GM23248 (cell line): Measurements from ENCODE around the gene RBKS. TPM values are rescaled to one million over a fixed set of nuclear protein-coding genes. Genes with fewer than 3 reads are reported as not detected.

Source experiments
- DNase-seq: peaks from one replicate; pipeline ENCODE4 v3.0.0-alpha.2; 2015
- H2AFZ ChIP-seq: fragments of 200-600 bp; sonication (generic); 2 replicates; pipeline ENCODE4 v1.6.1; 2016; ENCODE audit warnings: antibody characterized with exemption
- H3F3A ChIP-seq: fragments of 200-600 bp; sonication (generic); 2 replicates; pipeline ENCODE4 v1.6.1; 2016; ENCODE audit warnings: mild to moderate bottlenecking, antibody characterized with exemption, mixed run types; ENCODE audit not compliant: insufficient read depth
- H3K27ac ChIP-seq: fragments of 200-600 bp; sonication (generic); 2 replicates; pipeline ENCODE4 v1.5.1; 2016; ENCODE audit warnings: mild to moderate bottlenecking
- H3K27me3 ChIP-seq: fragments of 200-600 bp; sonication (generic); replicated peaks from 2 replicates; pipeline ENCODE4 v1.6.1; 2016; ENCODE audit warnings: mild to moderate bottlenecking; ENCODE audit not compliant: insufficient read depth
- H3K36me3 ChIP-seq: fragments of 200-600 bp; sonication (generic); 2 replicates; pipeline ENCODE4 v1.6.1; 2016; ENCODE audit warnings: low read depth, mild to moderate bottlenecking
- H3K4me1 ChIP-seq: fragments of 200-600 bp; sonication (generic); 2 replicates; pipeline ENCODE4 v1.6.1; 2016; ENCODE audit warnings: mild to moderate bottlenecking; ENCODE audit not compliant: insufficient read depth
- H3K4me2 ChIP-seq: fragments of 200-600 bp; sonication (generic); one replicate; pipeline ENCODE4 v1.6.1; 2016; ENCODE audit warnings: mild to moderate bottlenecking; ENCODE audit not compliant: unreplicated experiment
- H3K4me3 ChIP-seq: fragments of 200-600 bp; sonication (generic); 2 replicates; pipeline ENCODE4 v1.5.1; 2016; ENCODE audit warnings: mild to moderate bottlenecking
- H3K79me2 ChIP-seq: fragments of 200-600 bp; sonication (generic); 2 replicates; pipeline ENCODE4 v1.6.1; 2016; ENCODE audit warnings: mild to moderate bottlenecking; ENCODE audit not compliant: insufficient read depth
- H3K9ac ChIP-seq: fragments of 200-600 bp; sonication (generic); 2 replicates; pipeline ENCODE4 v1.6.1; 2016; ENCODE audit warnings: mild to moderate bottlenecking
- H3K9me2 ChIP-seq: fragments of 200-600 bp; sonication (generic); 2 replicates; pipeline ENCODE4 v1.6.1; 2016; ENCODE audit warnings: mixed run types, mild to moderate bottlenecking, moderate library complexity; ENCODE audit not compliant: insufficient read depth
- H3K9me3 ChIP-seq: fragments of 200-600 bp; sonication (generic); one replicate; pipeline ENCODE4 v1.6.1; 2017; ENCODE audit warnings: low read depth
- H4K20me1 ChIP-seq: fragments of 200-600 bp; sonication (generic); 2 replicates; pipeline ENCODE4 v1.6.0; 2016; ENCODE audit not compliant: insufficient read depth
- EZH2 ChIP-seq: fragments of 200-600 bp; sonication (generic); IDR thresholded peaks from 2 replicates; pipeline ENCODE4 v1.6.1; 2018; ENCODE audit warnings: antibody characterized with exemption, mild to moderate bottlenecking; ENCODE audit not compliant: insufficient read depth, poor library complexity, severe bottlenecking
- EZH2phosphoT487 ChIP-seq: fragments of 200-600 bp; sonication (generic); IDR thresholded peaks from 2 replicates; pipeline ENCODE4 v1.6.1; 2018; ENCODE audit warnings: antibody characterized with exemption, moderate library complexity, mild to moderate bottlenecking, low read depth; ENCODE audit not compliant: insufficient read depth
- WGBS, 2 experiments: methylation state at CpG; one replicate each; pipeline ENCODE4 v1.1.6; 2015 to 2017; ENCODE audit warnings: low lambda C conversion rate in 2 of 2, low coverage in 1 of 2; ENCODE audit errors: missing lambda C conversion rate in 2 of 2; 5-methylcytosine and 5-hydroxymethylcytosine counted together
- in situ Hi-C: fragments of 300-500 bp; cut with MboI; formaldehyde crosslinking; loops from 2 replicates; pipeline ENCODE4 v1.15.0; 2020
- polyA plus RNA-seq: library from polyadenylated mRNA; unstranded; fragments of >200 nt; fragmentation: Nextera tagmentation; extraction: Ambion mirVana; gene quantifications from 2 replicates; pipeline ENCODE4 v1.2.1, GENCODE V29; 2016
- total RNA-seq: library from RNA; depleted of rRNA; stranded (reverse); fragments of >200 nt; shearing (Covaris generic); gene quantifications from 2 replicates; pipeline ENCODE4 v1.2.3, GENCODE V29; 2014

The RBKS gene
- total and polyA plus RNA-seq, 2 experiments from 2014 or later, result 2.8 to 3.6 TPM

DNA sequence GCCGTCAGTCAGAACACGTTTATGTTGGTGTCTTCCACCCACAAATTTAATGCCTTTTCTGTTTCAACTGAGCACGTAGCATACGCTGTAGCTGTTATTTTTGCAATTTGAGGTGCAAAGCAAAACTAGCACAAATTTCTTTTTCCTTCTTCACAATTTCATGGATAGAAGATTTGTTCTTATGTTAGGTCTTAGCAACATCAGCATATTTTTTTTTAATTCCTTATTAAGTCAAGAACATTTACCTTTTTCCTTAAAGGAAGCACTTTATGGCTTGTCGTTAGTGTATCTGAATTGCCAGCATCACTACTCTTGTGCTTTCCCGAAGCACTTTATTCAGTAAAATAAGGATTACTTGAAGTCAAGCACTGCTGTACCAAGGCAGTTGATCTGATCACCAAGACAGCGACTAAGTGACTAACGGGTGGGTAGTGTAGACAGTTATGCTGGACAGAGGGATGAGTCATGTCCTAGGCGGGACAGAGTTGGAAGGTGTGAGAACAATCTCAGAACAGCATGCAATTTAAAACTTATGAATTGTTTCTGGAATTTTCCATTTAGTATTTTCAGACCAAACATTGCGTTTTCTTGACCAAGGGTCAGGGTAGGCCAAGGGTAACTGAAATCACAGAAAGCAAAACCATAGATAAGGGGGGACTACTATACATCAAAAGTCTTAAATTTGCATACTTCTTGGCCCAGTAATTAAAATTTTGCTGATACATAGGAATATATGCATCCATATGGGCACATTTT lies 13.6 kb upstream of the RBKS start:
- Histone ChIP-seq H3K4me2 (no peak overlapping the region), H3K27me3 (no peaks in the 10 kb centered on the region), H2AFZ (no peak overlapping the region), H3K36me3 (no peaks in the 10 kb centered on the region), H4K20me1 (no peaks in the 10 kb centered on the region), H3K9me3 (no peaks in the 10 kb centered on the region), H3K4me3 (no peak overlapping the region), H3K4me1 (peaks cover 24% of the 10 kb centered on the region), H3F3A (peaks cover 19% of the 10 kb centered on the region), H3K27ac (no peak overlapping the region), H3K9ac (no peak overlapping the region), H3K9me2 (no peaks in the 10 kb centered on the region), H3K79me2 (peaks cover 13% of the 10 kb centered on the region; the same call in 1 of the 2 replicates)
- DNase-seq, result peak; percentile 71
- in situ Hi-C loops, result no loop called here
- 78 to 83% methylated on average over 10 of the region's 10 CpGs for WGBS, 2 experiments
- TF ChIP-seq EZH2phosphoT487, result no peak
- TF ChIP-seq EZH2, result no peak

DNA sequence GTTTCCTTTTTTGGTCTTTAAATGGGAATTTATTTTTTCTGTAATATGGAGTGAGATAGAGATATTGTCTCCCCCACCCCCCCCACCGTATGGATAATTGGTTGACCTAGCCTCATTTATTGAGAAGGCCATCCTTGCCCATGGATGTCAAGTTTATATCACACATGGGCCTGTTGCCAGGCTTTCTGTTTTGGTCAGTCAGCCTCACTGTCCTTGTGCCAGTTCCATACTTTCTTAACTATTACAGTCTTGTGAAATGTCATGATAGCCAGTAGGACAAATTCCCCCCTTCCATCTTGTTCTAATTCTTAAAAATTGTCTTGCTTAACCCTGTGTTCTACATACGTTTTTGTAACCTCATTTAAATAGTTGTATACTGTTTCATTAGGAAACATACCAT lies 12.8 kb upstream of the RBKS start:
- peaks cover 10% of the 10 kb centered on the region; the same call in 1 of the 2 replicates for H3K79me2 ChIP-seq
- H3K4me2 ChIP-seq, result no peak overlapping the region
- H2AFZ ChIP-seq, result no peak overlapping the region
- no peaks in the 10 kb centered on the region for H3K27me3 ChIP-seq
- DNase-seq, result no peak
- TF ChIP-seq EZH2 (no peak), EZH2phosphoT487 (no peak)
- in situ Hi-C loops, result no loop called here
- H4K20me1 ChIP-seq, result no peaks in the 10 kb centered on the region
- no peaks in the 10 kb centered on the region for H3K36me3 ChIP-seq
- WGBS, 2 experiments, result 88% methylated on average over 2 of the region's 2 CpGs
- peaks cover 24% of the 10 kb centered on the region for H3K4me1 ChIP-seq
- no peaks in the 10 kb centered on the region for H3K9me2 ChIP-seq
- H3F3A ChIP-seq, result peaks cover 19% of the 10 kb centered on the region
- H3K4me3 ChIP-seq, result no peak overlapping the region
- H3K9me3 ChIP-seq, result no peaks in the 10 kb centered on the region
- no peak overlapping the region for H3K9ac ChIP-seq
- no peak overlapping the region for H3K27ac ChIP-seq

DNA sequence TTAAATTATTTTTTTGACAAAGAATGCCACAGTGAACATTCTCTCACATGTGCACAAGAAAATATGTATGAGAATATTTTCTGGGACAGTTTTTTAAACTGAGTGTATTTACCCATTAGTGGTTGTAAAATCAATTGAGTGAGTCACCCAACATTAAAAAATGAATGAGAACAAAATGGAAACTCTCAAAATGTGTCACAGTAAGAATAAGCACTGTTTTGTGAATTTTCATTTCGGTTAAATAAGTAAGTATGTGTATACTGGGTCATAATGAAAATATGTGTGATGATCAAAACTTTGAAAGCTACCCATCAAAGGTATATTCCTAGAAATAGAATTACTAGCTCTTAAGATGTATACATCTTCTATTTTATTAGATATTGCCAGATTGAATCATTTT lies 11.9 kb upstream of the RBKS start:
- H3K9me3 ChIP-seq, result no peaks in the 10 kb centered on the region
- H3K4me2 ChIP-seq, result peak overlapping the region; percentile 28
- no peak overlapping the region for H3K9ac ChIP-seq
- no peak overlapping the region for H3K4me3 ChIP-seq
- WGBS, 2 experiments, result 90 to 96% methylated on average over 1 of the region's 1 CpG
- 0 out of 2 replicates have a peak, but pooled peaks cover 10% of the 10 kb centered on the region for H3K79me2 ChIP-seq
- in situ Hi-C loops, result no loop called here
- DNase-seq, result no peak
- H3K36me3 ChIP-seq, result no peaks in the 10 kb centered on the region
- H3F3A ChIP-seq, result peaks cover 19% of the 10 kb centered on the region
- H2AFZ ChIP-seq, result no peak overlapping the region
- no peaks in the 10 kb centered on the region for H4K20me1 ChIP-seq
- H3K9me2 ChIP-seq, result no peaks in the 10 kb centered on the region
- H3K4me1 ChIP-seq, result peaks cover 24% of the 10 kb centered on the region
- TF ChIP-seq EZH2 (no peak), EZH2phosphoT487 (no peak)
- H3K27ac ChIP-seq, result peak overlapping the region; percentile 34; the same call in 1 of the 2 replicates
- H3K27me3 ChIP-seq, result no peaks in the 10 kb centered on the region

- Histone ChIP-seq H3F3A (peaks cover 19% of the 10 kb centered on the region), H3K27ac (peak overlapping the region; percentile 34), H3K36me3 (no peaks in the 10 kb centered on the region), H3K4me1 (peaks cover 24% of the 10 kb centered on the region), H4K20me1 (no peaks in the 10 kb centered on the region), H3K9me2 (no peaks in the 10 kb centered on the region), H3K27me3 (no peaks in the 10 kb centered on the region), H2AFZ (no peak overlapping the region), H3K9ac (no peak overlapping the region), H3K79me2 (0 out of 2 replicates have a peak, but pooled peaks cover 10% of the 10 kb centered on the region), H3K4me2 (peak overlapping the region; percentile 28), H3K9me3 (no peaks in the 10 kb centered on the region), H3K4me3 (no peak overlapping the region)
- TF ChIP-seq EZH2phosphoT487 (no peak), EZH2 (no peak)
- 3 to 12% methylated on average over 1 of the region's 1 CpG for WGBS, 2 experiments
- in situ Hi-C loops, result no loop called here
- peak; percentile 62 for DNase-seq
Measured at GRCh38 chr2:27901234-27901633, 11.0 kb upstream of the RBKS start.

DNA sequence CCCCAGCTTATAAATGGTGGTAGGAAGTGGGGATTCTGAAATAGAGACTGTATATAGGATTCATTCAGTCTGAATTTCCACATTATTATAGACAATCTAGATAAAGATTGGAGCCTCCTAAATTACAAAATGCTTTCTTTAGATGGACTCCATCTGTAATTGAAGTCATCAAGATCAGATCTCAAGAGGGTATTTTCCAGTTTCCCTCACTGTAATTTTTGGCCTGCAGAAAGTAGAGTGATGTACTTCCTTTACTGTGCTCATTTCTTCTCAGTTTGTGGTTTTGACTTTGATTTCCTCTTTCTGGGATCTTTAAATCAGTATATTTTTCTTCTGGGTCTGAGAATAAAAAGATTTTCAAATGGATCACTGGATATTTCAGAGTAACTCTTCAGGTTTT lies 7.5 kb upstream of the RBKS start:
- H3K79me2 ChIP-seq, result peaks cover 10% of the 10 kb centered on the region
- H3K27ac ChIP-seq, result no peak overlapping the region
- no peak for TF ChIP-seq EZH2phosphoT487
- TF ChIP-seq EZH2, result no peak
- H3K9me3 ChIP-seq, result no peaks in the 10 kb centered on the region
- H4K20me1 ChIP-seq, result no peaks in the 10 kb centered on the region
- no peak overlapping the region for H2AFZ ChIP-seq
- no peak overlapping the region for H3K4me3 ChIP-seq
- DNase-seq, result no peak
- in situ Hi-C loops, result no loop called here
- no peaks in the 10 kb centered on the region for H3K9me2 ChIP-seq
- peaks cover 18% of the 10 kb centered on the region for H3F3A ChIP-seq
- H3K4me1 ChIP-seq, result peaks cover 16% of the 10 kb centered on the region
- no peak overlapping the region for H3K9ac ChIP-seq
- H3K27me3 ChIP-seq, result no peaks in the 10 kb centered on the region
- H3K36me3 ChIP-seq, result no peaks in the 10 kb centered on the region; the same call in 1 of the 2 replicates
- no peak overlapping the region for H3K4me2 ChIP-seq
